GM12874 (cell line): ENCODE results near the gene OGN.

ENCODE experiments used
- TF ChIP-seq, protein P1 (sequence below): IDR thresholded peaks from 2 replicates; pipeline ENCODE4 v1.5.1; 2011; ENCODE audit warnings: low read depth, mild to moderate bottlenecking, control low read depth, low read length, moderate library complexity; ENCODE audit not compliant: insufficient read depth

Gene OGN

DNA sequence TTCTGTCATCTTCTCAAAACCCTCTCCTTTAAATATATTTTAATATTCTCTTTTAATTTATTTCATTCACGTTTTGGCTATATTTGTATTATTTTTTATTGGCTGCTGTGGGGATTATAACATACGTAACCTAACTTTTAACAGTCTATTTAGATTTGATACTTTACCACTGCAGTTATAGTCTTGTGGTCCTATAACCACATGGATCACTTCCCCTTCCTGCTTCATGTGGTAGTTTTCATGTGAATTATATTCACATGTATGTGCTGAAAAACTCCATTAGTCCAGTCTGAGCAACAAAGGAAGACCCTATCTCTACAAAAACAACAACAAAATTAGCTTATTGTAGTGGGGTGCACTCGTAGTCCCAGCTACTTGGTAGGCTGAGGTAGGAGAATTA, 44.3 kb downstream of the OGN start:
- TF ChIP-seq, protein P1, sequence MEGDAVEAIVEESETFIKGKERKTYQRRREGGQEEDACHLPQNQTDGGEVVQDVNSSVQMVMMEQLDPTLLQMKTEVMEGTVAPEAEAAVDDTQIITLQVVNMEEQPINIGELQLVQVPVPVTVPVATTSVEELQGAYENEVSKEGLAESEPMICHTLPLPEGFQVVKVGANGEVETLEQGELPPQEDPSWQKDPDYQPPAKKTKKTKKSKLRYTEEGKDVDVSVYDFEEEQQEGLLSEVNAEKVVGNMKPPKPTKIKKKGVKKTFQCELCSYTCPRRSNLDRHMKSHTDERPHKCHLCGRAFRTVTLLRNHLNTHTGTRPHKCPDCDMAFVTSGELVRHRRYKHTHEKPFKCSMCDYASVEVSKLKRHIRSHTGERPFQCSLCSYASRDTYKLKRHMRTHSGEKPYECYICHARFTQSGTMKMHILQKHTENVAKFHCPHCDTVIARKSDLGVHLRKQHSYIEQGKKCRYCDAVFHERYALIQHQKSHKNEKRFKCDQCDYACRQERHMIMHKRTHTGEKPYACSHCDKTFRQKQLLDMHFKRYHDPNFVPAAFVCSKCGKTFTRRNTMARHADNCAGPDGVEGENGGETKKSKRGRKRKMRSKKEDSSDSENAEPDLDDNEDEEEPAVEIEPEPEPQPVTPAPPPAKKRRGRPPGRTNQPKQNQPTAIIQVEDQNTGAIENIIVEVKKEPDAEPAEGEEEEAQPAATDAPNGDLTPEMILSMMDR = no peak

DNA sequence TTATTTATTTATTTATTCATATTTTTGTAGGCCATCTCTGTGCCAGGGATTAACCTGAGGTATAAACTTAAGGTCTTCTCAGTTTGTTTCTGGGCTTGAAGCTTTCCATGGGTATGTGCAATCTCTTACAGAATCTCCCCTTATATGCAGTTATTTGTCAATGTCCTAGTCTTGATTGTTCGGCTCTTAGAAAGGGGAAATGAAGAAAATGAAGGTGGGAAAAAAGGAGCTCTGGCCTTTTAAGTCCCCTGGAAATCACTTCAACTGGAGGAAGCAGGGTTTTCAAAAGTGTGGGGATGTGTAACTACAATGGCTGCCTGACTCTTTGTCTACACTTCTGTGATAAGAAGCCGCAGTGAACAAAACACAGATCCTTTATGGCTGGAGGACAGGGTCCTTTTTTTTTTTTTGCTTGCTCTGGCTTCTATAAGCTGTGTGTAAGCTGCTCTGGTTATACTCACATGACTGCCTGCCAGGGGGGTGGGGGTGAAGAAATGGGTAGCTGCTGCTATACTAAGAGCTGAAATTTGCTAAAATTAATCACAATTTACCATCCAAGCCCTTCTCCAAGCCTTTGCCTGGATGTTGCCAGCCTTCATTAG, 44.9 kb downstream of the OGN start:
- TF ChIP-seq, protein P1 = no peak

DNA sequence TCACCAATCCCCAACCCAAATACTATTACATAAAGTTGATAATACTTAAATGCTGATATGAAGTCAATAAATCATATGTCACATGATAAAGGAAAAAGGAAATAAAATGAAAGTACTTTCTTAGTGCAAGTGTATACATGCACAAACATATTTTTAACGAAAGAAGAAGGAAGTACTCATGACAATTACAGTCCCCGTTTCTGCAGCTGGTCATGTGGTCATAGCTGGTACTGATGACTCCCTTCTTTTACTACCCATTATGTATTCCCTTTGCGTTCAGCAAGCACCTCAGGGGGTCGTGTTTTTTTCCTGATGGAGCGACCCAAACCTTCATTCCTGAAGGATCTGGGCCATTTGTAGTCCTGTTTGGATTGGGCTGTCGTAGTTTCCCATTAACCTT, 51.3 kb downstream of the OGN start:
- TF ChIP-seq, protein P1 = no peak

DNA sequence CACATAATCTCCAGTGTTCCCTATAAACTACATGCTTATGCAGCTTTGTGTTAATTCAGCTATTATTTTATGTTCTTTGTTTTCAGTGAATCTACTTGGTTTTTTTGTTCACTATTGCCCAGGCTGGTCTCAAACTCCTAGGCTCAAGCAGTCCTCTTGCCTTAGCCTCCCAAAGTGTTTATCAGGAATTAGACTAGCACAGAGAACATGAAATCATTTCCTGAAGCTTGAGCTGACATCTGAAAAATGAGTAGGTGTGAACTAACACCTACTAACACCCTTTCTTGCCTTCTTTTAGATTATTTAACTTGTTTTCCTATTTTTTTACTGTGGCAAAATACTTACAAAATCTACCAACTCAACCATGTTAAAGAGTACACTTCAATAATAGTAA, 53.6 kb downstream of the OGN start:
- TF ChIP-seq, protein P1 = no peak

DNA sequence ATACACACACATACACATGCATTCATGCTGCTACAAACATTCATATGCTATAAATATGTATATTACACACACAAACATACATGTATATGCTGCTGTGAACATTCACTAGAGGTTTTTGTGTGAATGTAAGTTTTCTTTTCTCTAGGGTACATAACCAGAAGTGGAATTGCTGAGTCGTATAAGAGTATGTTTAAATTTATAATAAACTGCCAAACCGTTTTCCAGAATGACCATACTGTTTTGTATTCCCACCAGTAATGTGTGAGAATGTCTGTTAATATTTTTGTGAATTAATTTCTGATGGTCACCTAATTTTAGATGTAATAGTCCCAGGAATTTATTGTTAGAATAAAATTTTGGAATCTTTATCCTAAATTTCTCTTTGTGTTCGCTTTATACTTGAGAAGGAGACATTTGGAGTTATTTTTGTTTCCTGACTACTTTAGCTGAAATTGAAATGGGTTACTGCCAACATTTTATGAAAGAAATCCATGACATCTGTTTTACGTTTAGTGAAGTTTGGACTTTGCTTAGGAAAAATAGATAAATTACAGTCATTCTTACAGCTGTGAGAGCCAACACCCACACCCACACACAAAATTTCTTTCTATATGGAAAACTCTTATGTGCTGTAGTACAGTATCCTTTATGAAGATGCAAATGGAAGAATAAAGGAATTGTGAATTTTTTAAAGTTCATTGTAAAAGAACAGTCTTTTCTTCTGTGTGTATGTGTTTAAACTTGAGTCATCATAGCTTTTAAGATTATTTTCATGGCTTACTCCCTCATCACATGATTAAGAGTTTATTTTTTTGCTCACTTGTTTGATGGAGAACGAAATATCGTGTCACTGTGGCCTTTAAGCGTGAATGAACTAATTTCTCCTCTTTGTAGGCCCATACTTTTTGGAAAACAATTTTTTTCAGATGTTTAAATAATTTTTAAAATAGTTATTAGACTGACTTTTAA, 54.3 kb downstream of the OGN start:
- TF ChIP-seq, protein P1 = no peak

DNA sequence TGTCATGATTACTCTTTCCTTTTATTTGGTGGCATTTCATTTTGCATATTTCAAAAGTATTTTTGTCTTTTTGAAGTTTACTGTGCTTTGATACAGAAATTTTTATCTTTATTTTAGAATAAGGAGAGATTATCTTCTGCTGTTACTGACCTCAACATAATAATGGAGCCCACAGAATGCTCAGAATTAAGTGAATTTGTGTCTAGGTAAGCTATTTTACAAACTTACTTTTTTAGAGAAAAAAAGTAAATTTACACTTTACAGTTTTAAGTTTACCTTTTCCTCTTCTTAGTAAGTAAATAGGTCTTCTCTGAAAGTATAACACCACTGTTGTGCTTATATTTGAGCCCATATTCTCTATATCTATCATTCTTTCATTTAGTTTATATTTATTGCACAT, 58.8 kb downstream of the OGN start:
- TF ChIP-seq, protein P1 = no peak

DNA sequence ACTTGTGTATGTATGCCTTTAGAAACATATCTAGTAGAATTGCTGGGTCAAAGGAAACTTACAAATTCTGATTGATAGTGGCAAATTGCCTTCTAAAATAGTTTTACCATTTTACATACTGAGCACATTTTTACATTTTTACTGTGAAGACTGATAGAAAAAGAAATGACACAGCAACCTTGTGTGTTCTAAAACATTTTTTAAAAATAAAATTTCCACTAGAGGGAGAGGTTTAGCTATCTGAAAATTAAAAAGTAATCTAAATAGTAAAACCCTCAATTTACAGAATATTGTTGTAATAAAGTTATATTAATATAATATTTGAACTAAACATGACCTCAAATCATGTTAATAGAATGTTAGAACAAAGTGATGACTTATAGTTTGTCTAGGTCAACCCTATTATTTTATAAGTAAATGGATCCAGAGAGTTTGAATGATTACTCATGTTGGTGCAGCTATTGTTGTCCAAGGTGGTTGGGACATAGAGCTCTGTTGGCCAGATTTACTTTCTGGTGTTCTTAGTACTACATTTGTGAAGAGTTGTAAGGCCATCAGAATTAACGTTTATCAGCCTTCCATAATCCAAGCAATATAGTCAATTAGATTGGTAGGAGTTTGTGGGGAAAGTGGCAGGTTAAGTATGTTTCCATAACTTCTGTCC, 61.4 kb downstream of the OGN start:
- TF ChIP-seq, protein P1 = no peak
